GM19324 (cell line): Measurements from ENCODE around the gene RPP38.

Experiments
- ATAC-seq: cut with Tn5 transposase; IDR thresholded peaks from one replicate; pipeline ENCODE4 v1.9.1; 2021; ENCODE audit warnings: mild to moderate bottlenecking, moderate library complexity; ENCODE audit not compliant: unreplicated experiment, low FRiP score

The RPP38 gene

DNA sequence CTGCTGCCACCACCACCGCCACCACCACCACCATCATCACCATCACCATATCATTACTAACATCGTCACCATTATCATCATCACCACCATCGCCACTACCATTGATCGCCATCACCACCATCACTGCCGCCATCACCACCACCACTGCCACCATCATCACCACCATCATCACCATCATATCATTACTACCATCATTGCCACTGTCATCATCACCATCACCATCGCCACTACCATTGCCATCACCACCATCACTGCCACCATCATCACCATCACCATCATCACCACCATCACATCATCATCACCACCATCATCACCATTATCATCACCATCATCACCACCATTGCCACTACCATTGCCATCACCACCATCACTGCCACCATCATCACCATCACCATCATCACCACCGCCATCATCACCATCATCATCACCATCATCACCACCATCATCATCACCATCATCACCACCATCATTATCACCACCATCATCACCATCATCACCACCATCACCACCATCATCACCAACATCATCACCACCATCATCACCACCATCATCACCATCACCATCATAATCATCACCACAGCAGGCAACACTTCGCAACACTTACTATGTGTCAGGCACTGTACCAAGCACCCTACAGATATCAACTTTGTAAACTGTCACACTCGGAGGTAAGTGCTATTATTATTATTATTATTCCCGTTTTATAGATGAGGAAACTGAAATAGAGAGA lies 52.1 kb downstream of the RPP38 start:
- no peak for ATAC-seq

DNA sequence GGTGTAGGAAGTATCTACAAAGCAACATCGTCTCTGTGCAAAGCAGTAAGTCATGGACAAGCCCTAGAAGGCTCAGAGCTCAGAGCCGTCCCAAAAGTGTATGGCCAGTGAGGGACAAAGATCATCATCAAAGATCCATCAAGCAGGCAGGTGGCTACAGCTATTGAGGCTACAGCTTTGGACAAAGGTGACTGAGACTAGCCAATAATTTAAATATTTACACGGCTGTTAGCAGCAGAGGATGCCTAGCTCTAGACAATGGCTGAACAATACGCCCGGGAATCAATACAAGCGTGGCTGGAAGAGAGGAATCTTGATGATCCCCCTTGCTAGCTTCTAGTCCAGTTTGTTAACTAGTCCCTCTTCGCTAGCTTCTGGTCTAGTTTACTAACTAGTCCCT lies 53.4 kb downstream of the RPP38 start:
- no peak for ATAC-seq

DNA sequence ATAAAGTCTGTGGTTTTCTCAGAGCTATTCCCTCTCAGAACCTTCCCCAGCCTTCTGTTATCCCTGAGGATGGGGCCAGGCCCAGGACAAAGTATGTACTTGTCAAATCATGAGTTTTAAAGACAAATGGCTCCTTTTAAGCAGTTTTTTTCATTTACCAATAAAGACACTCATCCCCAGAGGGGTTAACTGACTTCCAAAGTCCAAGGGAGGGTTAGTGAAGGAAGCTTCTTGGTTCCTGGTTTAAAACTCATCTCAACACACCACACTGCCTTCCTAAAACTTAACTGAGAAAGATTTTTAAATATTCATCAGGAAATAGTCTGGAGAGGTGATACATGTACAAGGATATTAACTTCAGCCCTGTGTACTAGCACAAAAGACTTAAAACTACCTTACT lies 55.4 kb downstream of the RPP38 start:
- ATAC-seq: no peak
